Measurements from ENCODE around the gene RHBDD3.

The RHBDD3 gene

GRCh38 chr22:29267858-29268510 is at the start of gene RHBDD3, which contains the start of gene EWSR1:
Gene RHBDD3 (minus strand): TSS chr22:29267981. CDS start chr22:29265626, 2,355 bp downstream.
Gene EWSR1 (plus strand): TSS chr22:29268268. CDS start chr22:29268337, 69 bp downstream.
- Histone ChIP-seq H3K4me1 (peaks cover 78% of the 10 kb centered on the region), H3K4me3 (peak within 1 kb of the TSS; percentile 87), H3K27ac (peak within 1 kb of the TSS; percentile 100), H3K9ac (peak within 1 kb of the TSS; percentile 100), H3K36me3 (peaks cover 64% of the 10 kb centered on the region), H3K27me3 (no peaks in the 10 kb centered on the region), H3K4me2 (peak within 1 kb of the TSS; percentile 99), H4K20me1 (peaks cover 62% of the 10 kb centered on the region), H3K9me3 (no peaks in the 10 kb centered on the region)
- TF ChIP-seq Cebpa-rat (IDR thresholded peaks at IDR 0.05), result no peak

- no peaks in the 10 kb centered on the region for H3K9me3 ChIP-seq
- peaks cover 27% of the 10 kb centered on the region for H4K20me1 ChIP-seq
- H3K27me3 ChIP-seq, result peaks cover 58% of the 10 kb centered on the region
- H3K4me1 ChIP-seq, result peaks cover 20% of the 10 kb centered on the region
- H3K36me3 ChIP-seq, result no peaks in the 10 kb centered on the region
- no peak overlapping the region for H3K4me3 ChIP-seq
- no peak for TF ChIP-seq Cebpa-rat (IDR thresholded peaks at IDR 0.05)
- H3K27ac ChIP-seq, result no peak overlapping the region
- no peak overlapping the region for H3K9ac ChIP-seq
- H3K4me2 ChIP-seq, result no peak overlapping the region
These were observed 48.5 kb upstream of the RHBDD3 start for GRCh38 chr22:29316141-29316828.

GRCh38 chr22:29315286-29316140 is 47.7 kb upstream of the RHBDD3 start, which contains the start of gene RASL10A:
Gene RASL10A (minus strand): TSS chr22:29315697. CDS start chr22:29315246, 451 bp downstream.
- Histone ChIP-seq H3K4me2 (no peak within 1 kb of the TSS), H3K27me3 (peaks cover 58% of the 10 kb centered on the region), H4K20me1 (peaks cover 27% of the 10 kb centered on the region), H3K36me3 (no peaks in the 10 kb centered on the region), H3K4me1 (peaks cover 21% of the 10 kb centered on the region), H3K9ac (no peak within 1 kb of the TSS), H3K4me3 (0 out of 2 replicates have a peak within 1 kb of the TSS, but pooled peaks have one; percentile 3), H3K27ac (no peak within 1 kb of the TSS), H3K9me3 (no peaks in the 10 kb centered on the region)
- TF ChIP-seq Cebpa-rat (IDR thresholded peaks at IDR 0.05), result no peak

GRCh38 chr22:29314537-29315285 is 46.9 kb upstream of the RHBDD3 start:
- H3K36me3 ChIP-seq, result no peaks in the 10 kb centered on the region
- H3K27me3 ChIP-seq, result peaks cover 58% of the 10 kb centered on the region
- no peak overlapping the region for H3K9ac ChIP-seq
- 0 out of 2 replicates have a peak overlapping the region, but pooled peaks have one; percentile 3 for H3K4me3 ChIP-seq
- no peak overlapping the region for H3K27ac ChIP-seq
- no peaks in the 10 kb centered on the region for H3K9me3 ChIP-seq
- H3K4me1 ChIP-seq, result peaks cover 21% of the 10 kb centered on the region
- H4K20me1 ChIP-seq, result peaks cover 27% of the 10 kb centered on the region
- no peak overlapping the region for H3K4me2 ChIP-seq
- TF ChIP-seq Cebpa-rat (IDR thresholded peaks at IDR 0.05), result no peak

- Histone ChIP-seq H3K36me3 (no peaks in the 10 kb centered on the region), H3K9me3 (no peaks in the 10 kb centered on the region), H3K27ac (no peak overlapping the region), H4K20me1 (peaks cover 36% of the 10 kb centered on the region), H3K4me2 (no peak overlapping the region), H3K27me3 (peaks cover 64% of the 10 kb centered on the region), H3K9ac (no peak overlapping the region), H3K4me3 (no peak overlapping the region), H3K4me1 (peaks cover 30% of the 10 kb centered on the region)
- no peak for TF ChIP-seq Cebpa-rat (IDR thresholded peaks at IDR 0.05)
These were observed 46.0 kb upstream of the RHBDD3 start for GRCh38 chr22:29313576-29314466.

GRCh38 chr22:29313126-29313575 is 45.4 kb upstream of the RHBDD3 start:
- peaks cover 71% of the 10 kb centered on the region for H3K27me3 ChIP-seq

GRCh38 chr22:29312218-29313125 is 44.7 kb upstream of the RHBDD3 start:
- H4K20me1 ChIP-seq, result peaks cover 47% of the 10 kb centered on the region
- no peaks in the 10 kb centered on the region for H3K9me3 ChIP-seq
- H3K36me3 ChIP-seq, result no peaks in the 10 kb centered on the region
- no peak overlapping the region for H3K4me3 ChIP-seq
- H3K4me1 ChIP-seq, result peaks cover 40% of the 10 kb centered on the region
- no peak for TF ChIP-seq Cebpa-rat (IDR thresholded peaks at IDR 0.05)
- H3K27ac ChIP-seq, result no peak overlapping the region
- H3K27me3 ChIP-seq, result peaks cover 77% of the 10 kb centered on the region
- no peak overlapping the region for H3K4me2 ChIP-seq
- H3K9ac ChIP-seq, result no peak overlapping the region

More at GRCh38 chr22:29313126-29313575, 45.4 kb upstream of the RHBDD3 start:
- Histone ChIP-seq H4K20me1 (peaks cover 40% of the 10 kb centered on the region), H3K4me3 (no peak overlapping the region), H3K4me1 (peaks cover 37% of the 10 kb centered on the region), H3K9ac (no peak overlapping the region), H3K4me2 (no peak overlapping the region), H3K9me3 (no peaks in the 10 kb centered on the region), H3K27ac (no peak overlapping the region), H3K36me3 (no peaks in the 10 kb centered on the region)
- TF ChIP-seq Cebpa-rat (IDR thresholded peaks at IDR 0.05), result no peak

Measured in BLaER1 (cell line).